SU-DHL-6 (cell line): Measurements from ENCODE around the gene FLNA.

ENCODE experiments used
- H2AFZ ChIP-seq: fragments of 200-600 bp; sonication (generic); 2 replicates; pipeline ENCODE4 v1.6.1; 2014; ENCODE audit warnings: low read depth, mild to moderate bottlenecking, moderate library complexity, mixed read lengths, antibody characterized with exemption, low read length; ENCODE audit not compliant: severe bottlenecking
- H3F3A ChIP-seq: fragments of 200-600 bp; shearing (Covaris generic); 2 replicates; pipeline ENCODE4 v1.6.0; 2016; ENCODE audit warnings: antibody characterized with exemption, mild to moderate bottlenecking; ENCODE audit not compliant: insufficient read depth
- H3K27ac ChIP-seq: fragments of 200-600 bp; sonication (generic); 2 replicates; pipeline ENCODE4 v1.5.1; 2016; ENCODE audit warnings: low read depth, mild to moderate bottlenecking, low read length, moderate library complexity, mixed read lengths
- H3K27me3 ChIP-seq: fragments of 200-600 bp; sonication (generic), shearing (Covaris generic); 2 replicates; pipeline ENCODE4 v1.6.0; 2014; ENCODE audit warnings: mild to moderate bottlenecking, low read length
- H3K36me3 ChIP-seq: fragments of 200-600 bp; sonication (generic); 2 replicates; pipeline ENCODE4 v1.6.1; 2014; ENCODE audit warnings: mild to moderate bottlenecking, low read length, mixed read lengths
- H3K4me2 ChIP-seq: fragments of 300-600, 200-600 bp; shearing (Covaris generic), sonication (generic); 2 replicates; pipeline ENCODE4 v1.6.0; 2014; ENCODE audit warnings: low read length, low read depth, mild to moderate bottlenecking; ENCODE audit not compliant: poor library complexity, severe bottlenecking
- H3K4me3 ChIP-seq: fragments of 200-600 bp; sonication (generic); 2 replicates; pipeline ENCODE4 v1.5.1; 2014; ENCODE audit warnings: antibody characterized with exemption, low read length, mild to moderate bottlenecking, mixed read lengths; ENCODE audit not compliant: insufficient read depth, poor library complexity, severe bottlenecking
- H3K79me2 ChIP-seq: fragments of 200-600 bp; sonication (generic); 2 replicates; pipeline ENCODE4 v1.6.1; 2014; ENCODE audit warnings: mild to moderate bottlenecking, low read length, moderate library complexity; ENCODE audit not compliant: insufficient read depth
- H3K9ac ChIP-seq: fragments of 200-600 bp; sonication (generic); 2 replicates; pipeline ENCODE4 v1.7.0; 2014; ENCODE audit warnings: mild to moderate bottlenecking, low read length
- H3K9me2 ChIP-seq: fragments of 200-600 bp; sonication (generic); replicated peaks from 2 replicates; pipeline ENCODE4 v1.6.1; 2014; ENCODE audit warnings: low read length; ENCODE audit not compliant: insufficient read depth
- H3K9me3 ChIP-seq: fragments of 200-600 bp; sonication (generic); 2 replicates; pipeline ENCODE4 v1.6.1; 2014; ENCODE audit warnings: low read length, mixed read lengths; ENCODE audit not compliant: insufficient read depth
- H4K20me1 ChIP-seq: fragments of 200-600 bp; sonication (generic); 2 replicates; pipeline ENCODE4 v1.6.1; 2014; ENCODE audit warnings: low read depth, mild to moderate bottlenecking, antibody characterized with exemption, low read length, moderate library complexity, mixed read lengths
- EZH2phosphoT487 ChIP-seq: fragments of 200-600 bp; sonication (generic), shearing (Covaris generic); conservative IDR thresholded peaks from 2 replicates; pipeline ENCODE4 v1.6.1; 2018; ENCODE audit warnings: mild to moderate bottlenecking, antibody characterized with exemption, low read length, moderate library complexity, mixed read lengths
- TF ChIP-seq, protein P1 (sequence below): fragments of 200-600 bp; sonication (generic); IDR thresholded peaks from one replicate; pipeline ENCODE4 v1.5.1; 2017; ENCODE audit warnings: antibody characterized with exemption, mild to moderate bottlenecking, low read length, moderate library complexity; ENCODE audit not compliant: insufficient read depth, poor library complexity, severe bottlenecking

FLNA gene

DNA sequence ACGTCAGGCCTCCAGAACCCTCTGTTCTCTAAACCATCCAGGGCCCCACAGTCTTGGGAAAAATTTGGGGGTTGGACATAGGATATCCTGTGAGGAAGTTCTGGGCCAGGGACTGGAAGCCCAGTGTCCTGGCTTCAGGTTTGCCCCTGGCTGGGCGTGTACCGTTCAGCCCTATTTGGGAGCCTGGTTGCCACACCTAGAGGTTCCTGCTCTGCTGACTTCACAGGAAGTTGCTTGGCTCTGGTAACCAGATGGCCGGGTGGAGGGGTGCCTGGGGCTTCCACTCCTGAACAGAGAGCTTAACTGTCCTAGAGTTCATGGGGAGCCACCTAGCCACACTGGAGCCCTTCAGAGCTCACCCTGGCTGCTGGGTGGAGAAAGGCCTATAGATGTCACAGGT lies 38.0 kb upstream of the FLNA start:
- H3K4me3 ChIP-seq: peak overlapping the region; percentile 71
- H2AFZ ChIP-seq: peak overlapping the region; percentile 66
- no peak for TF ChIP-seq EZH2phosphoT487
- TF ChIP-seq, protein P1, sequence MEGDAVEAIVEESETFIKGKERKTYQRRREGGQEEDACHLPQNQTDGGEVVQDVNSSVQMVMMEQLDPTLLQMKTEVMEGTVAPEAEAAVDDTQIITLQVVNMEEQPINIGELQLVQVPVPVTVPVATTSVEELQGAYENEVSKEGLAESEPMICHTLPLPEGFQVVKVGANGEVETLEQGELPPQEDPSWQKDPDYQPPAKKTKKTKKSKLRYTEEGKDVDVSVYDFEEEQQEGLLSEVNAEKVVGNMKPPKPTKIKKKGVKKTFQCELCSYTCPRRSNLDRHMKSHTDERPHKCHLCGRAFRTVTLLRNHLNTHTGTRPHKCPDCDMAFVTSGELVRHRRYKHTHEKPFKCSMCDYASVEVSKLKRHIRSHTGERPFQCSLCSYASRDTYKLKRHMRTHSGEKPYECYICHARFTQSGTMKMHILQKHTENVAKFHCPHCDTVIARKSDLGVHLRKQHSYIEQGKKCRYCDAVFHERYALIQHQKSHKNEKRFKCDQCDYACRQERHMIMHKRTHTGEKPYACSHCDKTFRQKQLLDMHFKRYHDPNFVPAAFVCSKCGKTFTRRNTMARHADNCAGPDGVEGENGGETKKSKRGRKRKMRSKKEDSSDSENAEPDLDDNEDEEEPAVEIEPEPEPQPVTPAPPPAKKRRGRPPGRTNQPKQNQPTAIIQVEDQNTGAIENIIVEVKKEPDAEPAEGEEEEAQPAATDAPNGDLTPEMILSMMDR: no peak
- H3K79me2 ChIP-seq: no peaks in the 10 kb centered on the region
- H3F3A ChIP-seq: 0 out of 2 replicates have a peak, but pooled peaks cover 5% of the 10 kb centered on the region
- H3K4me2 ChIP-seq: peak overlapping the region; percentile 92
- H3K9ac ChIP-seq: peak overlapping the region; percentile 98
- no peaks in the 10 kb centered on the region for H3K36me3 ChIP-seq
- peak overlapping the region; percentile 79 for H3K27ac ChIP-seq
- H3K9me2 ChIP-seq: no peaks in the 10 kb centered on the region
- no peaks in the 10 kb centered on the region for H3K27me3 ChIP-seq
- H3K9me3 ChIP-seq: no peaks in the 10 kb centered on the region
- H4K20me1 ChIP-seq: no peaks in the 10 kb centered on the region

DNA sequence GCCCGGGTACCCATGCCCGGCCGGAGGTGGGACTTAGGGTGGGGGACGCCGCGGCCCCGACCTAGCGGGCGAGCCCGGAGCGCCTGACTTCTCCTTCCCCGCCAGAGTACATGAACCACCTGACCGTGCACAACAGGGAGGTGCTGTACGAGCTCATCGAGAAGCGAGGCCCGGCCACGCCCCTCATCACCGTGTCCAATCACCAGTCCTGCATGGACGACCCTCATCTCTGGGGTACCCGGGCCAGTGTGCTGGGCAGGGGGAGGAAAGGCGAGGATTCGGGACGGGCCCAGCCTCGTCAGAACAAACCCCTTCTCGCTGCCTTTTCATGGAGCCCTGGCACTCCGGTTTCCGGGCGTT lies 37.5 kb upstream of the FLNA start:
- no peaks in the 10 kb centered on the region for H3K9me3 ChIP-seq
- H3K27ac ChIP-seq: peak overlapping the region; percentile 79
- H3K4me3 ChIP-seq: peak overlapping the region; percentile 71
- peak overlapping the region; percentile 92 for H3K4me2 ChIP-seq
- no peaks in the 10 kb centered on the region for H3K9me2 ChIP-seq
- H2AFZ ChIP-seq: peak overlapping the region; percentile 66
- H3K36me3 ChIP-seq: no peaks in the 10 kb centered on the region
- H4K20me1 ChIP-seq: no peaks in the 10 kb centered on the region
- H3K27me3 ChIP-seq: no peaks in the 10 kb centered on the region
- no peaks in the 10 kb centered on the region for H3K79me2 ChIP-seq
- H3F3A ChIP-seq: 0 out of 2 replicates have a peak, but pooled peaks cover 5% of the 10 kb centered on the region
- TF ChIP-seq EZH2phosphoT487: no peak
- TF ChIP-seq, protein P1: no peak
- peak overlapping the region; percentile 98 for H3K9ac ChIP-seq

DNA sequence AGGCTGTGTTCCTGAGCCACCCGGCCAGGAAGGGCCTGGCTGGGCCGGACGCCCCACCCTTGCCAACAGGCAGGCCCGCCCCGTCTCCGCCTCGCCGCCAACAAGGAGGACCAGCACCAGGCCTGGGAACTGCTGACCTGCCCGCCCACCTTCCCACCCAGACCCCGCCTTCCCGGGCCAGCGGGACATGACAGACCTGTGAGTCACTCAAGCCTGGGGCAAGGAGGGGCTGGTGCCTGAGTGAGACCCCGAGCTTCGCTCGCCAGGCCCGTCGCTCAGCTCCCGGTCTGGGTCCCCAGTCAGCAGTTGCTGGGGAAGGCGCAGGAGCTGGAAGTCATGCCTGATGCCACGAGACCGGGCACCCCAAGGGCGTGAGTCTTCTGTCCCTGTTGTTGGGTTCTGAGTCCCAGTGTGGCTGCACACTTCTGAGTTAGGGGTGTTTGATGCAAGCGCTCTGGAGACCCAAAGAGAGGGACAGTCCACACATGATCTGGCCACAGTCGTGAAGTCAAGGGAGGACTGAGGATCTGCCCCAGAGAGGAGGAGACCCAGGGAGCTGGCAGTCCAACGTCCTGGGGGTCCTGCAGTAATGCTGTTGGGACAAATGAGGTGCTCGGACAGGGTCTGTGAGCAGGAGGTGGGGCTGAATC lies 34.9 kb upstream of the FLNA start, which contains the start of gene DNASE1L1:
Gene DNASE1L1 (minus strand): TSS at position 33 of the 650 bp plus-strand sequence. CDS start 3,686 bp downstream, outside the sequence.
- Histone ChIP-seq H3F3A (0 out of 2 replicates have a peak, but pooled peaks cover 5% of the 10 kb centered on the region), H3K27me3 (no peaks in the 10 kb centered on the region), H3K4me3 (no peak within 1 kb of the TSS), H2AFZ (no peak within 1 kb of the TSS), H4K20me1 (no peaks in the 10 kb centered on the region), H3K27ac (no peak within 1 kb of the TSS), H3K4me2 (no peak within 1 kb of the TSS), H3K9me3 (no peaks in the 10 kb centered on the region), H3K9me2 (no peaks in the 10 kb centered on the region), H3K79me2 (no peaks in the 10 kb centered on the region), H3K36me3 (no peaks in the 10 kb centered on the region), H3K9ac (no peak within 1 kb of the TSS)
- no peak for TF ChIP-seq EZH2phosphoT487
- TF ChIP-seq, protein P1: no peak
